NCI-H2227 (cell line): ENCODE measurements around the gene CC2D2B.
"Not testable (repeated sequence)": the region's sequence is repeated elsewhere in the genome, so short reads cannot be mapped to it uniquely, and the experiment has no call there.

Experiments used
- DNase-seq: peaks from one replicate; lab custom pipeline; 2025; ENCODE audit not compliant: unreplicated experiment; lab: John Stamatoyannopoulos, UW

Gene CC2D2B

DNA sequence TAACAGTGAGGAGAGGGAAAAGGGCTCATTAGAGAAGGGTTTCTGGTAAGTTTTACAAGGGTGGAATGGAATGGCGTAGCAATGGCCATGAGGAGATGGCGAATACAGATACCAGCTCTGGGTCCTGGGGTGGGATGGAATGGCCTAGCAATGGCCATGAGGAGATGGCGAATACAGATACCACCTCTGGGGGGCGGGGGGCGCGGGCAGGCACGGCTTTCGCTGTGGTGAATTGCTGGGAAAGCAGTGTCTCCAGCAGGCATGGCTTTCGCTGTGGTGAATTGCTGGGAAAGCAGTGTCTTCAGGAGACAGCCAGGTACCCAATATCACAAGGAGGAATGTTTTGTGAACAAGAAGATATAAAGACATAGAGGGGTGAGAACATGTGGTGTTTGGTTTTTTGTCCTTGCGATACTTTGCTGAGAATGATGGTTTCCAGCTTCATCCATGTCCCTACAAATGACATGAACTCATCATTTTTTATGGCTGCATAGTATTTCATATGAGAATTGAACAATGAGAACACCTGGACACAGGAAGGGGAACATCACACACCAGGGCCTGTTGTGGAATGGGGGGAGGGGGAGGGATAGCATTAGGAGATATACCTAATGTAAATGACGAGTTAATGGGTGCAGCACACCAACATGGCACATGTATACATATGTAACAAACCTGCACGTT, 1.7 kb upstream of the CC2D2B start:
- not testable (repeated sequence) for DNase-seq

- peak; percentile 27 for DNase-seq
Observed at GRCh38 chr10:95906677-95907455, 909 bp upstream of the CC2D2B start.

GRCh38 chr10:95908450-95908849, 675 bp downstream of the CC2D2B start:
- DNase-seq, result no peak

- no peak for DNase-seq
Observed at GRCh38 chr10:95909561-95909960, 1.8 kb downstream of the CC2D2B start.

DNA sequence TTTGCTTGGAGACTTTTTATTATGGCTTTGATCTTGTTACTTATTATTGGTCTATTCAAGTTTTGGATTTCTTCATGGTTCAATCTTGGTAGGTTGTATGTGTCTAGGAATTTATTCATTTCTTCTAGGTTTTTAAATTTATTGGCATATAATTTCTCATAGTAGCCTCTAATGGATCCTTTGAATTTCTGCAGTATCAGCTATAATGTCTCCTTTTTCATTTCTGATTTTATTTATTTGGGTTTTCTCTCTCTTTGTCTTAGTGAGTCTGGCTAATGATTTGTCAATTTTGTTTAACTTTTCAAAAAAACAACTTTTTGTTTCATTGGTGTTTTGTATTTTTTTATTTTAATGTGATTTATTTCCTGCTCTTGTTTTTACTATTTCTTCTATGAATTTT, 8.3 kb downstream of the CC2D2B start:
- not testable (repeated sequence) for DNase-seq

DNA sequence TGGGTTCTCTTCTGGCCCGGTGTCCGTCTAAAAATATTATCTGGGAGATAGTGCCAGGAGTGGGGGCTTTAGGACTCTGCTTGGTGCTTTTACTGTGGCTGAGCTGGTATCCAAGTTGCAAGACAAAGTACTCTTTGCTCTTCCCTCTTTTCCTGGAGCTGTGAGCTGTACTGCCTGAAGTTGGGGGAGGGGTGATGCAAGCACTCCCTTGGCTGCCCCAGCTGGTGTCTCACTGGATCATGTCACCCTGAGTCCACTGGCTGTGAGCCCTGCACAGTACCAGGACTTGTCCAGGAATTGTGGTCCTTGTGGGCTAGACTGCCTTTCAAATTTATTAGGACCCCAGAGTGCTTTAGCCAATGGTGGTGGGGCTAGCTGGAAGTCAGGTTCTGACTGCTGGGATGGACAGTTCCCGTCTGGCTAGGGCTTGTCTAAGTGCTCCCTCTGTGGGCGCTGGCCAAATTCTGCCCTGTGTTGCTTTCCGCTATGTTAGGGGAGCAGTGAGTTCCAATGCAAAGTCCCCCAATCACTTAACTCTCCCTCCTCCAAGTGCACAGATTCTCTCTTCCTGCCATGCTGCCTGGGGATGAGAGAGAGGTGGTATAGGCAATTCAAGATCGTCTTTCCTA, 13.1 kb downstream of the CC2D2B start:
- DNase-seq, result no peak

DNA sequence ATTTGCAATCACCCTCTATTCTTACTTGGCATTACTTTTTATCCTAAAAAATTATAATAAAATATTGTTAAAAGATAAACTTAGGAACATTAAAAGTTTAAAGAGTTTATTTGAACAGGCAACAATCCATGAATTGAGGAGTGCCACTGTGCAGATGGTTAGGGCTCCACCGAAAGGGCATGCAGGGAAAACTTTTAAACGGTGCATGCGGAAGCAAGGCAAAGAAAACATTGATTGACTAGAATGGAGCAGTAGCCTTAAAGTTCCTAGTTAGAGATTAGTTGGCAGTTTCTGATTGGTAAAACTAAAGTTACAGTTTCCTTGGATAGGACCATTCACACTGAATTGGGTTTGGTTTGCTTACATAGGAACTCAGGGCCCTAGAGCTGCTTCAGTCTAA, 17.3 kb downstream of the CC2D2B start:
- no peak for DNase-seq

DNA sequence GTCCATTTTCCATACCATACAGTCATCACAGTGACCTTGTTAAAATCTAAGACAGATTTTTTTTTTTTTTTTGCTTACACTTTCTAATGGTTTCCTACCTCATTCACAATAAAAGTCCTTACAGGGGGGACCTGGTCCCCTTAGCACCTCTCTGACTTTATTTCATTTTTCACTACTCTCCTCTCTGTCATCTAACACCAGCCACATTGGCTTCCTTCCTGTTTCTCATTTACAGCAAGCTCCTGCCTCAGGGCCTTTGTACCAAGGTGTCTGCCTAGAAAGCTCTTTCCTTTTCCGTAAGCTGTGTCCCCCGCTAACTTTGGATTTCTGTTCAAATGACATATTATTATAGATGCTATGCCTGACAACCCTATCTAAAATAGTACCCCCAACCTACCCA, 27.7 kb downstream of the CC2D2B start:
- no peak for DNase-seq

GRCh38 chr10:95941115-95941514, 33.3 kb downstream of the CC2D2B start:
- DNase-seq, result no peak

- no peak for DNase-seq
Observed at GRCh38 chr10:95963202-95963990, 55.6 kb downstream of the CC2D2B start.

DNA sequence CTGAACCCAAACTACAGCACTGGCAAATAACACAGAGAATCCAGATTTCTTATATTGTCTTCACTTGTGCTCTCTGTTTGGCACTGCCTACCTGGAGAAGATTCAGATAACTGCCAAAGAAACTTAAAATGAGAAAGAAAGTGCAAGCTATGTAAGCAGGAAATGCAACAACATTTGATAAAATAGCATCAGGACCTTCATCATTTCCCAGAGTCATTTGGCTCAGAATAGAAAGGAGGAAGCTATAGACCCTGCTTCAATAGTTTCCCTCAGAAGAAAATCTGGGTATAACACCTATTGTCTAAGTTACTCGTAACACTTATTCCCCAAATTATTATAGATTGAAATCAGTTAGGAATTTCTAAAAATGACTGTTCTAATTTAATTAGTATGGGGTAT, 56.2 kb downstream of the CC2D2B start:
- no peak for DNase-seq

DNA sequence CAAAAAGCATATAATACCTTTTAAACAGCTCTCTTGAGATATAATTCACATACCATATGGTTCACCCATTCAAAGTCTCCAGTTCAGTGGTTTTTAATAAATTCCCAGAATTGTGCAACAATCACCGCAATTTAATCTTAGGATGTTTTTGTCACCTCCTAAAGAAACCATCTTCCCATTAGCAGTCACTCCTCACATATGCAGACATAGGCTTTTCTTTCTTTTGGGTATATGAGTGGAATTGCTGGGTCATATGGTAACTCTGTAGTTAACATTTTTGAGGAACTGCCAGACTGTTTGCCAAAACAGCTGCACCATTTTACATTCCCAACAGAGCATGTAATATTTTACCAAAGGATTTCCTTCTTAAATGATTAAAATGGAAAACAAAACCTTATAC, 57.0 kb downstream of the CC2D2B start:
- no peak for DNase-seq

DNA sequence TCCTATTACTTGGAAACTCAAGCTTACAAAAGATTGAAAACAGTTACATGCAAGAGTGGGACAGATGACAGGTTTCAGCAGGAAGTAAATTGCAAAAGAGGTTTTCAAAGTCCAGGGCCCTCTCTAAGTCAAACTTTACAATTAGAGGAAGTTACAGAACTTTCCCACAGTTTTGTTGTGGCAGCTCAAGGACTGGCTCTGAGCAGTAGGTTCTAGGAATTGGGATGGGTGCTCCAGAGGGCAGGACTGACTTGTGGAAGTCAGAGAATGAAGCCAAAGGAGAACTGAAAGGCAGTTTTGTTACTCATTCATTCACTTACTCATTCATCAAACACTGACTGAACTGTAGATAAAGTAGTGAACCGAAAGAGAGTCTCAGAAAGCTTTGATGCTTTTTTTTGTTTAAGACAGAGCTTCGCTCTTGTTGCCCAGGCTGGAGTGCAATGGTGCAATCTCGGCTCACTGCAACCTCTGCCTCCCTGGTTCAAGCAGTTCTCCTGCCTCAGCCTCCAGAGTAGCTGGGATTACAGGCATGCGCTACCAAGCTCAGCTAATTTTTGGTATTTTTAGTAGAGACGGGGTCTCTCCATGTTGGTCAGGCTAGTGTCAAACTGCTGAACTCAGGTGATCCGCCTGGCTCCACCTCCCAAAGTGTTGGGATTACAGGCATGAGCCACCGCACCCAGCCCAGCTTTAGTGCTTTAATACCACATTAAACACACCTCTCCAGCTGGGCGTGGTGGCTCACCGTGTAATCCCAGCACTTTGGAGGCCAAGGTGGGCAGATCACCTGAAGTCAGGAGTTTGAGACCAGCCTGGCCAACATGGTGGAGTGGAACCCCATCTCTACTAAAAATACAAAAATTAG, 68.8 kb downstream of the CC2D2B start:
- no peak for DNase-seq

- DNase-seq, result no peak
Observed at GRCh38 chr10:95982200-95982599, 74.4 kb downstream of the CC2D2B start.

- DNase-seq, result no peak
Observed at GRCh38 chr10:95987685-95988426, 80.1 kb downstream of the CC2D2B start.

GRCh38 chr10:95988702-95989101, 80.9 kb downstream of the CC2D2B start:
- no peak for DNase-seq

- DNase-seq, result not testable (repeated sequence)
Observed at GRCh38 chr10:95994376-95994775, 86.6 kb downstream of the CC2D2B start.

DNA sequence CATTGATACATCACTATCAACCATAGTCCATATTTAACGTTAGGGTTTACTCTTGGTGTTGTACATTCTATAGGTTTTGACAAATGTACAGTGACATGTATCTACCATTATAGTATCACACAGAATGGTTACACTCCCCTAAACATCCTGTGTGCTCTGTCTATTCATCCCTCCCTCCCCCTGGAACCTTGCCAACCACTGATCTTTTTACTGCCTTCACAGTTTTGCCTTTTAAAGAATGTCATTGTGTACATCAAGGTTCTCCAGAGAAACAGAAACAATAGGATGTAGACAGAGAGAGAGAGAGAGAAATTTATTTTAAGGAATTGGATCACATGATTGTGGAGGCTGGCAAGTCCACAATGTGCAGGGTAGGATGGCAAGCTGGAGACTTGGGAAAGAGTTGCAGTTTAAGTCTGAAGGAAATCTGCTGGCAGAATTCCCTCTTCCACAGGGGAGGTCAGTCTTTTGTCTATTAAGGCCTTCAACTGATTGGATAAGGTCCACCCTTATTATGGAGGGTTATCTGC, 90.5 kb downstream of the CC2D2B start:
- no peak for DNase-seq

DNA sequence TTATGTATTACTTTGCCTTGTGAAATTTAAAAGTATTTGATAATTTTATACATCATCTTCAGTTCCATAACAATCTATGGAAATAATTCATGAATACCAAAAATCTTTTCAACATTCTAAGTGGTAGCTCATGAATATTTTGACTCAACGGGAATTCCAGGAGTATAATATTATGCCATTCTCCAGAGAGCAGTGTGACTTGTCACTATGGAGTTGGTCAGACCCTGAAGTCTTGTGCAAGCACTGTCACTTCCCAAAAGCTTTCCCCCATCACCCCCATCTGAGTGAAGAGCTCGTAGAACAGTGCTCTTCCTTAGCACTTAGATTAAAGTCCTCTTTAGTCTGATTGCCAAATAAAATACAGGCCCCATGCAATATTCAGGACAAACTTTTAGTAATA, 106.2 kb downstream of the CC2D2B start:
- no peak for DNase-seq
